HUES6 (cell line): ENCODE data around the gene RABEP1.

Source experiments
- H3K27ac ChIP-seq: 2 replicates; pipeline ENCODE4 v1.7.0; 2013; ENCODE audit warnings: low read depth, mild to moderate bottlenecking, low read length, inconsistent platforms
- H3K27me3 ChIP-seq: 2 replicates; pipeline ENCODE4 v1.6.1; 2013; ENCODE audit warnings: low read length; ENCODE audit not compliant: control insufficient read depth, insufficient read depth
- H3K36me3 ChIP-seq: 2 replicates; pipeline ENCODE4 v1.6.1; 2013; ENCODE audit warnings: low read length; ENCODE audit not compliant: control insufficient read depth, insufficient read depth
- H3K4me1 ChIP-seq: 2 replicates; pipeline ENCODE4 v1.6.1; 2013; ENCODE audit warnings: low read length; ENCODE audit not compliant: control insufficient read depth, insufficient read depth
- H3K4me3 ChIP-seq: 2 replicates; pipeline ENCODE4 v1.5.1; 2013; ENCODE audit warnings: low read depth, low read length
- H3K9ac ChIP-seq: one replicate; pipeline ENCODE4 v1.6.1; 2013; ENCODE audit warnings: mild to moderate bottlenecking, low read length
- H3K9me3 ChIP-seq: 2 replicates; pipeline ENCODE4 v1.6.1; 2013; ENCODE audit warnings: low read depth, low read length; ENCODE audit not compliant: control insufficient read depth, insufficient read depth

RABEP1 gene

GRCh38 chr17:5248821-5249479 lies 33.1 kb upstream of the RABEP1 start:
- Histone ChIP-seq H3K4me1 (no peaks in the 10 kb centered on the region), H3K27ac (no peak overlapping the region; the same call in 1 of the 2 replicates), H3K27me3 (no peaks in the 10 kb centered on the region), H3K9me3 (no peaks in the 10 kb centered on the region), H3K36me3 (no peaks in the 10 kb centered on the region), H3K9ac (peak overlapping the region; percentile 63), H3K4me3 (no peak overlapping the region; the same call in 1 of the 2 replicates)

- Histone ChIP-seq H3K9ac (no peak overlapping the region), H3K4me1 (no peaks in the 10 kb centered on the region), H3K27me3 (no peaks in the 10 kb centered on the region), H3K27ac (no peak overlapping the region), H3K4me3 (peak overlapping the region; percentile 19; the same call in 1 of the 2 replicates), H3K36me3 (no peaks in the 10 kb centered on the region), H3K9me3 (no peaks in the 10 kb centered on the region)
These were observed 32.5 kb upstream of the RABEP1 start for GRCh38 chr17:5249615-5250014.

- H3K9me3 ChIP-seq, result no peaks in the 10 kb centered on the region
- no peak overlapping the region for H3K27ac ChIP-seq
- no peak overlapping the region for H3K9ac ChIP-seq
- no peaks in the 10 kb centered on the region for H3K36me3 ChIP-seq
- no peaks in the 10 kb centered on the region for H3K27me3 ChIP-seq
- H3K4me3 ChIP-seq, result no peak overlapping the region
- H3K4me1 ChIP-seq, result peaks cover 6% of the 10 kb centered on the region
These were observed 27.7 kb upstream of the RABEP1 start for GRCh38 chr17:5254414-5254813.

DNA sequence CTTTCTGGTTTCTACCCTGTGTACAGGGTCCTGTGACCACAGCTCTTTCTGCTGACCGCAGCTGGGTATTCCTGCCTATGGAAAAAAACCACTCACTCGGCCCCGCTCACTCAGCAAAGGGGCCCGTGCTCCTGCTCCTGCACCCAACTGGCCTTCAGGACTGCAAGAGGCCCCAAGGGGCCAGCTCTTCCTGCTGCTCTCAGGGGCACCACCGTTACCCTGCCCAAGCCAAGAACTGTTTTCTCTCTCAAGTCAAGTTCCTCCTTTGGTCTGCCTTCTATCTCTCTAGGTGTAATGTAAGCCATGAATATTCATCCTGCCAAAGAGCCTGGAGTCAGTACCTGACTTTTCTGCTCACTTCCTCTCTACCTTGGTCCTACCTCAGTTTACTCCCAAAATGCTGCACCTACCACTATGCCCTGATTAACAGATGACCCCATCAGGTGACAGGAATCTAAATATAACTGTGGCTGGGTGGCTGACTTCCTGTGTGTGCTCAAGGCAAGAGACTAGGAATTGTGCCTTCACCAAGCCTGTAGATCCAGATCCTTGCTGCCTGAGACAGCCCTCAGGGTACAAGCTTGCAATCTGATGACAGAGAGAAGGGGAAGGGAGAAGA lies 27.1 kb upstream of the RABEP1 start:
- H3K4me1 ChIP-seq, result peaks cover 6% of the 10 kb centered on the region
- H3K9ac ChIP-seq, result no peak overlapping the region
- no peak overlapping the region for H3K4me3 ChIP-seq
- H3K27ac ChIP-seq, result no peak overlapping the region
- no peaks in the 10 kb centered on the region for H3K9me3 ChIP-seq
- H3K27me3 ChIP-seq, result no peaks in the 10 kb centered on the region
- H3K36me3 ChIP-seq, result no peaks in the 10 kb centered on the region

DNA sequence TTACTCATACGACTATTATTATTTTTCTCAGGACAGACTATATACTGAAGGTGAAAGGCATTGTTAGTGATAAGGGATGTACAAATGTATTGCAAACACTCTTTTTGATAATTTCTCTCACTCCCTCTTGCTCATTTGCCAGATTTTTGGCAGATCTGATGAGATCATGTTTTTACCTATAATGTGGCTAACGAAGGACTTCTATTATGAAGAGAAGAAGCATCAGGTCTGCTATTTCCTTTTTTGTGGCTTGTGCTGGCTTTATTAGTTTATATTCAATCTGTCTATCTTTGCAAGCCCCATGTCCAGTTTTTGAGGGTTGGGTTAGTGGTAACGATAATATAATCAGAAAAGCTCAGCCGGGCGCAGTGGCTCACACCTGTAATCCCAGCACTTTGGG lies 25.0 kb upstream of the RABEP1 start:
- Histone ChIP-seq H3K27ac (no peak overlapping the region), H3K9ac (no peak overlapping the region), H3K9me3 (no peaks in the 10 kb centered on the region), H3K27me3 (no peaks in the 10 kb centered on the region), H3K36me3 (no peaks in the 10 kb centered on the region), H3K4me1 (peaks cover 6% of the 10 kb centered on the region), H3K4me3 (no peak overlapping the region)

DNA sequence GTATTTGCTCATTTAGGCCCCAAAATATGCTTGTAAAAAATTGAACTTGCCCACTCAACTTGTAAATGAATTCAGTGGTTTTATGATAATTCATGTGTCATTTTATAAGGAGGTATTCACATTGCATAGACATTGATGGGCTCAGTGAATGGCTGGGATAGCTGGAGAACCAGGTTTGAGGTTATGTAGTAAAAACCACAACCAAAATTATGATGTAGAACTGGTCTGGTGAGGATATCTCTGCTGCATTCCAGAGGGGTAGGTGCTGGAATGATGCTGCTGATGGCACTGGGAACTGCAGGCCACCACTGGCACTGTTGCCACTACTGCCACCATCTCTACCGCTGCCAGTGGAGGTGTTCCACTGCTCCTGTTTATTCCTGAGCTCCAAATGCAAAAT lies 21.5 kb upstream of the RABEP1 start:
- Histone ChIP-seq H3K4me3 (no peak overlapping the region), H3K27me3 (no peaks in the 10 kb centered on the region), H3K9me3 (no peaks in the 10 kb centered on the region), H3K36me3 (no peaks in the 10 kb centered on the region), H3K27ac (no peak overlapping the region), H3K4me1 (no peaks in the 10 kb centered on the region), H3K9ac (no peak overlapping the region)

DNA sequence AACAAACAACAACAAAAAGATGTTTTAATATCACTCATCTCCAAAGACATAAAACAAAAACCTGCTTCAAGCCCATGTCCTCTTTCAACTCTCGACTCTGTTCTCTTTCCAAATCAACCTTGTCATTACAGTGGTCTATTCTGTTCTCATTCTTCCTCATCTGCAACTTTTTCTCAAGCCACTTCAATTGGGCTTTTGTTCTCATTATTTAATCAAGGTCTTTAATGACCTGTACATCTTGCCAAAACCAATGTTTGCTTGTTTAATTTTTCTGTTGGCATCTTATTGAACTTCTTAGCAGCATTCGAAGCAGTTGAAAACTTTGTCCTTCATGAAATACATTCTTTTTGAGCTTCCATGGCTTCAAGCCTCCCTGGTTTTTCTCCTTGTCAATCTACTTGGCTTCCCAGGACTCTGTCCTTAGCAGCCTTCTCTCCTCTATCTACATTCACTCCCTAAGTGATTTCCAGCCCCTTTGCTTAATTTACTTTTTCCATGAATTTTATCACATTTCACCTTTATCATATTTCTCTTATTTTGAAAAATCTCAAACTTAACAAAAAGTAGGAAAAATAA lies 19.6 kb upstream of the RABEP1 start:
- Histone ChIP-seq H3K36me3 (no peaks in the 10 kb centered on the region), H3K27ac (no peak overlapping the region), H3K9ac (no peak overlapping the region), H3K27me3 (no peaks in the 10 kb centered on the region), H3K4me3 (no peak overlapping the region), H3K4me1 (no peaks in the 10 kb centered on the region), H3K9me3 (no peaks in the 10 kb centered on the region)

- no peaks in the 10 kb centered on the region for H3K9me3 ChIP-seq
- H3K4me1 ChIP-seq, result no peaks in the 10 kb centered on the region
- no peak overlapping the region for H3K27ac ChIP-seq
- no peaks in the 10 kb centered on the region for H3K36me3 ChIP-seq
- no peak overlapping the region for H3K4me3 ChIP-seq
- H3K27me3 ChIP-seq, result no peaks in the 10 kb centered on the region
- H3K9ac ChIP-seq, result no peak overlapping the region
These were observed 18.6 kb upstream of the RABEP1 start for GRCh38 chr17:5263441-5263840.

DNA sequence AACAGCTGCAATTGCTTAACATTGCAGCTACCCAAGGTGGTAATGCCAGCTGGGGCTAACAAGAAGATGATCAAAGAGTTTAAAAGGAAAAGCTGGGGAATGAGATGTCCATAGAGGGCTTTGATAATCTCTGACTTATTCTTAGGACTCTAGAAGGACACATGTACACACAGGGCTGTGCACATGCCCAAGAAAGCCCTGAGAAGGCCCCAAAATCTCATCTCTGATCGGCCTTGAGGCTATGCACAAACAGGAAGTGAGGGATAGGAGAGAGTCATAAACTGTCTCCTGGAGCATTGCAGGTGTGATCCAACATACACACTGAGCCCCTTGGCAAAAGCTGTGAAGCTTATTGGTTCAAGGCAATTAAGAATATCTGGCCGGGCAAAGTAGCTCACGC lies 17.2 kb upstream of the RABEP1 start:
- H3K27ac ChIP-seq, result no peak overlapping the region
- H3K4me1 ChIP-seq, result no peaks in the 10 kb centered on the region
- no peaks in the 10 kb centered on the region for H3K9me3 ChIP-seq
- no peak overlapping the region for H3K4me3 ChIP-seq
- H3K36me3 ChIP-seq, result no peaks in the 10 kb centered on the region
- H3K27me3 ChIP-seq, result no peaks in the 10 kb centered on the region
- no peak overlapping the region for H3K9ac ChIP-seq

DNA sequence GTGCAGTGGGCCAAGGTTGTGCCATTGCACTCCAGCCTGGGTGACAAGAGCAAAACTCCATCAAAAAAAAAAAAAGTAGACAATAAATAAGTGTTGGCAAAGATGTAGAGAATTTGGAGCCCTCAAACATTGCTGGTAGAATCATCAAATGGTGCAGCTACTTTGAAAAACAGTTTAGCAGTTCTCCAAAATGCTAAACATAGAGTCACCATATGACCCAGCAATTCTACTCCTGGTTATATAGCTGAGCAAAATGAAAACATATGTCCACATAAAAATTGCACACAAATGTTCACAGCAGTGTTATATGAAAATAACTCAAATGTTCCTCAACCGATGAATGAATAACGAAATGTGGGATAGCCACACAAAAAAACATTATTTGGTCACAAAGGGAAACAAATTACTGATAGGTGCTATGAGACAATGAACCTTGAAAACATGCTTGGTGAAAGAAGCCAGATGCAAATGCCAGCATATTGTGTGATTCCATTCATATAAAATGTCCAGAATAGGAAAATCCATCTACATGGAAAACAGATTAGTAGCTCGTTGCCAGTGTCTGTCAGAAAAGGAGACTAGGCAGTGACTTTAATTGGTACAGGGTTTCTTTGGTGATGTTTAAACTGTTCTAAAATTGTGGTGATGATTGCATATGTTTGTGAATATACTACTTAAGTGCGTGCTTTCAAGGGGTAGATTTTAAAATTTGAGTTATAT lies 12.7 kb upstream of the RABEP1 start:
- no peaks in the 10 kb centered on the region for H3K36me3 ChIP-seq
- no peaks in the 10 kb centered on the region for H3K9me3 ChIP-seq
- no peaks in the 10 kb centered on the region for H3K27me3 ChIP-seq
- no peak overlapping the region for H3K27ac ChIP-seq
- H3K4me3 ChIP-seq, result no peak overlapping the region
- no peaks in the 10 kb centered on the region for H3K4me1 ChIP-seq
- no peak overlapping the region for H3K9ac ChIP-seq

GRCh38 chr17:5272322-5272721 lies 9.8 kb upstream of the RABEP1 start:
- Histone ChIP-seq H3K9ac (no peak overlapping the region), H3K4me1 (no peaks in the 10 kb centered on the region), H3K9me3 (no peaks in the 10 kb centered on the region), H3K27me3 (no peaks in the 10 kb centered on the region), H3K27ac (no peak overlapping the region), H3K4me3 (no peak overlapping the region), H3K36me3 (no peaks in the 10 kb centered on the region)
